NCI-H146 treated with DMSO at 0.1 percent for 48 hours (cell line): ENCODE results near the gene TTI1.

Experiments
- DNase-seq: peaks from one replicate; lab custom pipeline; 2025; ENCODE audit not compliant: unreplicated experiment; lab: John Stamatoyannopoulos, UW

Gene TTI1

GRCh38 chr20:38033330-38034107 is at the start of gene TTI1, which contains the start of gene RPRD1B:
Gene TTI1 (minus strand): TSS chr20:38033456. CDS start chr20:38013816, 19,640 bp downstream.
Gene RPRD1B (plus strand): TSS chr20:38033746. CDS start chr20:38033948, 202 bp downstream.
- peak; percentile 90 for DNase-seq

- DNase-seq = peak; percentile 40
Measured at GRCh38 chr20:38082894-38083293, 49.6 kb upstream of the TTI1 start.

DNA sequence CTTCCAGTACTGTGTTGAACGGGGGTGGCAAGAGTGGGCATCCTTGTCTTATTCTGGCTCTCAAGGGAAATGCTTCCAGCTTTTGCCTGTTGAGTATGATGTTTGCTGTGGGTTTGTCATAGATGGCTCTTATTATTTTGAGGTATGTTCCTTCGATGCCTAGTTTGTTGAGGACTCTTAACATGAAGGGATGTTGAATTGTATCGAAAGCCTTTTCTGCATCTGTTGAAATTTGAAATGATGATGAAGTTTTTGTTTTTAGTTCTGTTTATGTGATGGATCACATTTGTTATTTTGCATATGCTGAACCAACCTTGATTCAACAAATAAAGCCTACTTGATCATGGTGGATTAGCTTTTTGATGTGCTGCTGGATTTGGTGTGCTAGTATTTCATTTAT is 48.3 kb upstream of the TTI1 start:
- no peak for DNase-seq

- DNase-seq = no peak
Measured at GRCh38 chr20:38079353-38079752, 46.1 kb upstream of the TTI1 start.

- DNase-seq = no peak
Measured at GRCh38 chr20:38078084-38078483, 44.8 kb upstream of the TTI1 start.

GRCh38 chr20:38076548-38076947 is 43.3 kb upstream of the TTI1 start:
- DNase-seq = no peak

DNA sequence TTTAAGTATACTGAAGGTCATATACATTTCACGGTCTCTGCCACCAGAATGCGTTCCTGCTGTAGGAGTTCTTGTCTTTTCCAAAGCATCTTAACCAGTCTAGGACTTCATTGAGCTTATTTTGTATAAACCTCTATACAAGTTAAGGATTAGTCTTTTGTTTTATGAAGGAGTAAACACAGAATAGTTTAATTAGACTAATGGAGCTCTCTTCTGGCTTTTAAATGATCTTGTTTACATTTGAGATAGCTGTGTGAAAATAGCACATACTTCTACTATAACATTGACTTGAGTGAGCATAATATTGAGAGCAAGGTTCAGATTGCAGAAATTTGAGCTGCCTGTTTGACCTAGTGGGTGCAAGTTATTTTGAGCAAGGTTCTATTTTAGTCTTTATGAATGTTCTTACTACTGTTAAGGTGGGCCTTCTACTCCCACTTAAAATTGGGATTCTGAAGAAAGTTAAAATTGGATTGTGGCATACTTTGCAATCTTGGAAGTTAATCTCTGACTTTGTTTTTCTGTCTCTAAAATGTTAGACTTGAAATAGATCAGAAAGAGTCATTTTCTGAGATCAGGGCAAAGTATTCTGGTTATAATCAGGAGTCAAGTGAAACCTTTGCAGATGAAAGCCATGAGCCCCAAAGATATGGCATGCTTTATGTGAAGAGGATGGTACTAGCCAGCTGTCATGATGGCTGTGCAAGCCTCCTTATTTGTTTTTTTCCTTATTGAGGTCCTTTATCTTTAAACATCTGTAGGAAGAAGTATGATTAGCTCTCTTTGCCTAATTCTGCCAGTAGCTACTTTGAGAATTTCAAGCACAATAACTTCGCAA is 42.1 kb upstream of the TTI1 start:
- DNase-seq = no peak

GRCh38 chr20:38073307-38074071 is 40.2 kb upstream of the TTI1 start:
- peak; percentile 32 for DNase-seq

GRCh38 chr20:38072898-38073297 is 39.6 kb upstream of the TTI1 start:
- no peak for DNase-seq

DNA sequence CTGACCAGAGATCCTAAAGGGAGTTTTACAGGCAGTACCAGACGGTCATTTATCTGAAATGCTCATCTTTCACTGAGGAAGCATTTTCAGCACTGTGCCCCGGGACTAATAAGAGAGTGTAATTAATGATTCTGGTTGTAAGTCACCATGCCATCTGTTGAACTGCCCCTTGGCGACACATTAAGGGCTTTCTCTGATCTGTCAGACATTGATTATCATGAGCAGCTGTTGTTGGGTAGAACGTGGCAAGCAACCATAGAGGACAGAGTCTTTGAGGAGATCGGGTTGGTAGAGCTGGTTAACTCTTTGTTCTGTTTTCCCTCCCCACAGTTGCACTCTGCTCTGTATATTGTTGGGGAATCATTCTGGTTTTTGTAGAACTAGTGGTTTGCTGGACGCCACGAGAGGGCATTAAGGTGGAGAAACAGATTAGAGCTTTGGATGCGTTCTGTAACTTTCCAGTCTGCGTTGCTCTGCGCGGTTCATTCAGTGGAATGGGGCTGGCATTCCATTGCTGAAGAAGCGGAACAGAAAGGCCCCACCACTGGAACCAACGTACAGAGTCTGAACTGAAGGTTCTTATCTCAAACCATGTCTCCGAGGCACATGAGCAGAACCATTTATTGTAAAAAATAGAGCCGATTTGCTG is 34.6 kb upstream of the TTI1 start:
- DNase-seq = no peak

DNA sequence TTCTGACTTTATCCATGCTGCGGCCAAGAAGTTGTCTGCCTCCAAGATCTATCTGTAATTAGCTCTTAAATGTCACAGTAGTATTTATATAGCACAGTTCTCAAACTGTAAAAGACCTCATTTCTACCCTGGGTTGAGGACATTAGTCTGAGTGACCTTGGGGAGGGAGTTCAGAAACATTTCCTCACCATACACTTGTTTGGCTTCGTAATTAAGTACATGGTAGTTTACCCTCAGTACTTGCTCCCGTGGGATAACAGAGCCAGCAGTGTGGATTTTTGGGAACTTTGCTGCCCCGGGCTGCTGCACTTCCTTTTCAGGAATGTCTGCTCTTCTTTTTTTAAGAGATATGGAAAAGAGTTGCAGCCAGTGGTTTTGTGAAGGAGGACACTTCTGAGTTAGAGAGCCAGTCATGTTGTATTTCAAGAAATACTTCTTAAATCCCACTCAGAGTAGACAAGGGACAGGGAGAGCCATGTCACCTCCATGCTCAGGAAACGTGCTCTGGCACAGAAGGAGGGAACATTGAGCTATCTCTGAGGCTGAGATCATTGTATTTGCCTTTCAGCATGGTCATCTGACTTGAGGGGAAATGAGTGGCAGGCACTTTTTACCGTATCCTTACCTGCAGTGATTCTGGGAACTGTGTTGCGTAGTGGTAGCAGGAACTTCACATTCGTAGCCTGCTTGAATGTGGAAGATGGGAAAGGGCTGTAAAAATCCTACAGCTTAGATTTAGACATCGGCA is 33.9 kb upstream of the TTI1 start:
- no peak for DNase-seq

DNA sequence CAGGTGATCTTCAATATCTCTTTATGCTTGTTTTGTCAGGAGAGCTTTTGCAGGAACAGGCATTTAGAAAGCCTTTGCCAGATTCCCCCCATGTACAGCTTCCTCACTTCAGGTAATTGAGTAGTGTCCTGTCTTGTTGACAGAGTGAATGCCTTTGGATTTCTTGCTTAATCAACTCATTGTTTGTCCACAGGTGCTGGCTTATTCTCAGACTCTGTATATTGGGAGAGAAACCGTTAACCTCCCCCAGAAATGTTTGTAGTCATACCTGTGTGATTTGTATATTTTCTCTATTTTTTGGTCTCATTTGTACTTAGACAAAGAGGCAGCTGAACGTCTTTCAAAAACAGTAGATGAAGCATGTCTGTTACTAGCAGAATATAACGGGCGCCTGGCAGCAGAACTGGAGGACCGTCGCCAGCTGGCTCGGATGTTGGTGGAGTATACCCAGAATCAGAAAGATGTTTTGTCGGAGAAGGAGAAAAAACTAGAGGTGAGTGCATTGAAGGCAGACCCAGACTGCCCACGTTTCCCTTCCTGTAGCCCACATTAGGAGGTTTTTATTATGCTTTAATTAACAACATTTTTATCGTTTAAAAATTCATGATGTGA is 32.6 kb upstream of the TTI1 start:
- no peak for DNase-seq

GRCh38 chr20:38063911-38064530 is 30.8 kb upstream of the TTI1 start:
- no peak for DNase-seq

GRCh38 chr20:38062890-38063289 is 29.6 kb upstream of the TTI1 start:
- no peak for DNase-seq

- no peak for DNase-seq
Measured at GRCh38 chr20:38061109-38061508, 27.9 kb upstream of the TTI1 start.

DNA sequence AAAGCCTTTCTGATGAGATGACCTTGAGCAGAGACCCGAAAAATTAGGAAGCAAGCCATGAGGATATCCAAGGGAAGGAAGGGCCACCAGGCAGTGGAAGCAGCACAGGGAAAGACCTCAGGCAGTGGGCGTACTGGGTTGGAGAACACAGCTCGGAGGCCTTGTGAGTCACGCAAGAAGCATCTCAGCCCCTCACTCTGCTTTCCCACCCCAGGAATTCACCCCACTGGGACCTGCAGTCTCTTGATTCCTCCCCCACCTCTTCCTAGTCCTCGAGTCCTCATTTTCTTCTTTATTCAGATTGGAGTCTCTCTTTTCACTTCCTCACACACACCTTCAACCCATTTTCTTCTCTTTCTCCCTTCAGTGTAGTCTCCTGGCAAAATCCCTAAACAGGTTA is 27.3 kb upstream of the TTI1 start:
- DNase-seq = no peak

- DNase-seq = no peak
Measured at GRCh38 chr20:38059832-38060231, 26.6 kb upstream of the TTI1 start.

- DNase-seq = peak; percentile 47
Measured at GRCh38 chr20:38057351-38057972, 24.2 kb upstream of the TTI1 start.

DNA sequence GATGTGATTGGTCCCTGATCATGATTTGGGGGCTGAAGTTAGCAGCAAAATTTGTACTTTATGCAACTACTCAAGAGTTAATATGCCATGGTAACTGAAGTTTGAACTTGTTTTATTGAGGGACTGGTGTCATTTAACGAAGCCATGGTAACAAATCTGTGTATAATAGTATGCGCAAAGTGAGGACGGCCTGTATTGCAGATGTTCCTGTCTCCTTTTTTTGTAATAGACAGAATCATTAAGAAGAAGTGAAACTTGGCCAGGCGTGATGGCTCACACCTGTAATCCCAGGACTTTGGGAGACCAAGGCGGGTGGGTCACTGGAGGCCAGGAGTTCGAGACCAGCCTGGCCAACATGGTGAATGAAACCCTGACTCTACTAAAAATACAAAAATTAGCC is 22.6 kb upstream of the TTI1 start:
- DNase-seq = no peak
